ENCODE results near the gene KICS2.

KICS2 gene

GRCh38 chr12:64173456-64173855, 48.6 kb downstream of the KICS2 start:
- DNase-seq (ENCODE audit: low read depth in 3 of 3) = no peak
